ENCODE data around the gene EEF1G.

DNA sequence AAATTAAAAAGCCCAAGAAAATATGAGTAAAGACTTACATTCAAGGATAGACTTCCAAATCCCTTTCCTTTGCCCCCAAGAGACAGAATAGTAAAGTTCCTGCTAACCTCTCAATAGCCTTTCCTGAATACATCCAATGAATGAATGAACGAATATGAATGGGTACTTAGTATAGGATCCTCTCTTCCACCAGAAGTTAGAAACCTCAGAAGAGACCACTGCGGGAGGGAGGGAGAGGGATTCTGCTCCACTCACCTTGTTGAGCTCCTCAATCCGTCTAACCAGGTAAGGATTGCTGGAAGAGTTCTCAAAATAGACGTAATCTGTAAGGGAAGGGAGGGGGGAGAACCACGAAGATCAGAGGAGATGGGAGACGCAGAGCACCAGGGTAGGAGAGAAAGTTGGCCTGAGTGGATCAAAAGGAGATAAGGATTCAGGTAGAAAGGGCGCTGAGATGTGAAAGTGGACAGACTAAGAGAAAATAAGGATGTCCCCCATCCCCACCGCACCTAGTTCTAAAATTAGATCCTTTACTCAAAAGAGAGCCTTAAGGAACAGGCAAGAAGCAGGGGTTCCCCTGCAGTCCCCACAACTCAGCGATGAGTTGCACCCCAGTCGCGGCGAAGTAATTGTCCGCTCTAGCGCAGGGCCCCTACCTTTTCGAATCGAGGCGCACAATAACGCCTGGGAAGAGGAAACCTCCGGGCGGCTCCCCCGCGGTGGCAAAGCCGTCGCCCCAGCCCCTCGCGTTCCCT, 26.9 kb upstream of the EEF1G start:
- TF ChIP-seq HDGF (IDR thresholded peaks at IDR 0.05; ENCODE audit: borderline replicate concordance), result no peak
- no peak for TF ChIP-seq FOXK2 (IDR thresholded peaks at IDR 0.05)
- no peak for TF ChIP-seq FOXM1 (IDR thresholded peaks at IDR 0.05; ENCODE audit: borderline replicate concordance)
- no peak for TF ChIP-seq ARNT (IDR thresholded peaks at IDR 0.05)
- no peak for TF ChIP-seq BHLHE40 (IDR thresholded peaks at IDR 0.05; ENCODE audit: borderline replicate concordance)
- TF ChIP-seq FOXA1 (IDR thresholded peaks at IDR 0.05), result no peak
- TF ChIP-seq TARDBP (IDR thresholded peaks at IDR 0.05), result no peak
- no peak for TF ChIP-seq NFRKB (IDR thresholded peaks at IDR 0.05)
- no peak for TF ChIP-seq ZNF384 (IDR thresholded peaks at IDR 0.05)
- TF ChIP-seq SP1 (IDR thresholded peaks at IDR 0.05), result no peak
- TF ChIP-seq SUZ12 (IDR thresholded peaks at IDR 0.05), result no peak
